NCI-H1694 (cell line): ENCODE results near the gene PDE2A.

Experiments used
- DNase-seq: peaks from one replicate; lab custom pipeline; 2025; lab: John Stamatoyannopoulos, UW

Gene PDE2A

DNA sequence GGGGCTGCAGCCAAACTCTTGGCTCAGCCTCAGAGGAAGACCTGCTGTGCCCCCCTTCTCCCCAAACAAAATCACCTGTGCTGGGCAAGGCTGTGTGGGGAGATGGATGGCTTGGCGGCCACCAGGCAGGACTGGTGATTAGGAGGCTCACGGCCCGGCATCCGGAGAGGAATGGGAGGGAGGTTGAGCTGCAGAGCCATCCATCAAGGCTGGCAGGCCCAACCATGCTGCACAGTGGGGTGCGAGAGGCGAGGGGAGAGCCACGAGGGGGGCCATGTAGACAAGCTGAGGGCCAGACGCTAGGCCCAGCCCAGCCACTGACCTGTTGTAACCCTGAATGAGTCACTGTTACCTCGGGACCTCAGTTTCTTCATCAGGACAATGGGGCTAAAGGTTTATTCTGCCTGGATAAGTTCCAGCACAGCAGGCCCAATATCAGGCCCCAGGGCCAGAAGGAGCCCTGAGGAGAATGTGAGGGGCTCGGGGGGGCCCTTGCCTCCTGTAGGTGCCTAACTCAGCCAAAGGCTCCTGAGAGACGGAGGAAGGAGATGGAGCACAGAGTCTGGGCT is 18.2 kb downstream of the PDE2A start:
- DNase-seq: no peak

DNA sequence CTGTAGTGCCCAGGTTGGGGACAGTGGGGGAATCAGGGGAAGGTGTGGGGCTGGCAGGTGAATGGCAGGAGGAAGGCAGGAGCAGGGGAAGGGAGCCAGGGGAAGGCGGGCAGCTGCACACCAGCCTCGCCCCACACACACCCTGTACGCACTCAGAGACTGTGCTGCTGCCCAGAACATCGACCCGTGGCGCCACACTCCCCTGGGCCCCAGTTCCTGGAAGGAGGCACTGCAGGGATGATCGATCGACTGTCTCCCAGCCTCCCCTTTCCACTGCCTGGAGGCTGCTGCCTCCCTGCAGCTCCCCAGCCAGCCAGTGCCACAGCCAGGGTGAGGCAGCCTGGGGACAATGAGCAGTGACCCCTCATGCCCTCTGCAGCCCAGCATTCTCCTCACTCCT is 19.2 kb downstream of the PDE2A start:
- DNase-seq: no peak

DNA sequence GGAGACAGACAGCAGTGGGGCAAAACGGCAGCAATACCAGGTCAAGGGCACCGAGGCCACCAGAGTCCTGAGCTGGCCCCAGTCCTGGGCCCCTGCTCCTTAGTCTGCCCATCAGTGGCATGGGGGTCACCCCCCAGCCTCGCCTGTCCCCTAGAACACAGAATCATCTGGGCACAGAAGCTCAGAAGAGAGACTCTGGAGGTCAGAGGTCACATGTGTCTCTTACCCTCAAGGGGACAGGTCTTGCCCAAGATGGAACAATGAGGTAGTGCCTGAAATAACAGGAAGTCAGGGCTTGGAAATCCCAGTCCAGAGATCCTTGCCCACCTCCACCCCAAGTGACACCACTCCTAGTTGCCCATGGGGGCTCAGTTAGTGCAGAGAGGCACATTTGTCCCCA is 20.6 kb downstream of the PDE2A start:
- DNase-seq: no peak

DNA sequence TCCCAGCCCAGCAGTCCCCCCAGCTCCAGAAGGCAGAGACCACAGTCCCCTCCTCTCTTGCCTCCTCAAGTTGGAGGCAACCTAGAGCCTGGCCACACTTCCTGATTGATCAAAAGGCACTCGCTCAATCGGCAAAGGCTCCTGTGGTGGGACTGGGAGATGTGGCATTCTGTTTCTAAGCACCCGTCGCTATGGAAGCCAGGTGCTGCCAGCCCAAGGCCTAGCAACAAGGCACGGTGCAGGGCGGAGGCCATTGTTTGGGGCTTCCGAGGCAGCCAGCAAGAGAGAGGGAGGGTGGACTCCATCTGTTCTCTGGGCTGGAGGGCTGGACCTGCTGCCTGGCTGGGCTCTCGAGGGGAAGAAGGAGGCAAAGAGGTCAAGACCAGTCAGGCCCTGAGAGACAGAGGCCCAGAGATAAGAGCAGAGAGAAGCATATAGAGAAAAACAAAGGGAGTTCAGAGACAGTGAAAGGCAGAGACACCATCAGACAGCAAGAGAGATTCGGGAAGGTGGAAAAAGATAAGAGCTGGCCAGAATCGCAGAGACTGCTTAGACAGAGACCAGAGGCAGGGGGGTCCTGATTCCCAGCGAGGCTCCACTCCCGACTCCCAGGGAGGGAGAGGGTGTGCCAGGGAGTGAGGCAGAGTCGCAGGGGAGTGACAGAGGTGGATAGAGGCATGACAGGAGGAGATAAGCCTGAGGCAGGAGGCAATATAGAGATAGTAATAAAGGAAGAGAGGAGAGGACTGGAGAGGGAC is 21.2 kb downstream of the PDE2A start:
- no peak for DNase-seq

DNA sequence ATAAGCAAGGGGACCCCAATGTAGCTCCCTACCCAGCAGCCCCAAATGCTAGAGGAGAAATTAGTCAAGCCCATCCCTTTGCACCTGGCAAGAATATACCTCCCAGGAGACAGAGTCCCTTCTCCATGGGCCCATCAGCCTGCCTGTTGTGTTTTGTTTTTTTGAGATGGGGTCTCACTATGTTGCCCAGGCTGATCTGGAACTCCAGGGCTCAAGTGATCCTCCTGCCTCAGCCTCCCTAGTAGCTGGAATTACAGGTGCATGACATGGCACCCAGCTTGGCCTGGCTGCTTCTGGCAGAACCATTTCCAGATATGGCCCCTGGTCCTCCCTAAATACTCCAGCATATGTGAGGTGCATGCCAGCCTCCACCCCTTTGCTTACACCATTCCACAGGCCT is 22.1 kb downstream of the PDE2A start:
- no peak for DNase-seq

DNA sequence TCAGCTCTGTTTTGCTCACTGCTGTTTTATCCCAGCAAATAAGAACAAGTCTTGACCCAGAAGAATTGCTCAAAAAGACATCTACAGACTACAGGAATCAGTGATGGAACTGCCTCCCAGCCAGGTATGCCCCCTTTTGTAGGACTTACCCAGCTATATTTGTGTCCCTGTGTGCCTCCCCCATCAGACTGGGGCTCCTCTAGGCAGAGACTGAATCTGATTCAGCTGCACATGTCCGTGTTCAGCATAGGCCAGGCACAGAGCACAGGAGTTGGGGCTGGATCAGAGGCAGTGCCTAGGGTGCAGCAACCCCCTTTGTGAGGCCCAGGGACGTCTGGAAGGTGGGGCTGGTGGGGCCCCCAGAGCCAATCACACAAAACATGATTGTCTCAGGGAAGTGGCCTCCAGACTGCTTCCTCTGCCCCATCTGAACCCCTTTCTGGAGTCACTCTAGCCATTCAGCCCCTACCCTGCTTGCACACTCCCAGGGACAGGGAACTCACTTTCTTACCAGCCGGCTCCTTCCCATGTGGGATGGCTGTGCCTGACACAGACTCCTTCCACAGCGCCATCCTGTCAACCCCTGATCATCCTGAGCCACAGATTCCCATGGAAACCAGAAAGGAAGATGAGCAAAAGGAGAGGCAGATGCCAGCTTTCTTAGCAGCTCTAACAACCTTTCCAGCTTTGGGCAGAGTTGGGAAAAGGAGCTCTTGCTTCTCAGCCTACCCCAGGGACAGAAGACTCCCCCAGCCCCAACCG is 24.8 kb downstream of the PDE2A start:
- DNase-seq: no peak

DNA sequence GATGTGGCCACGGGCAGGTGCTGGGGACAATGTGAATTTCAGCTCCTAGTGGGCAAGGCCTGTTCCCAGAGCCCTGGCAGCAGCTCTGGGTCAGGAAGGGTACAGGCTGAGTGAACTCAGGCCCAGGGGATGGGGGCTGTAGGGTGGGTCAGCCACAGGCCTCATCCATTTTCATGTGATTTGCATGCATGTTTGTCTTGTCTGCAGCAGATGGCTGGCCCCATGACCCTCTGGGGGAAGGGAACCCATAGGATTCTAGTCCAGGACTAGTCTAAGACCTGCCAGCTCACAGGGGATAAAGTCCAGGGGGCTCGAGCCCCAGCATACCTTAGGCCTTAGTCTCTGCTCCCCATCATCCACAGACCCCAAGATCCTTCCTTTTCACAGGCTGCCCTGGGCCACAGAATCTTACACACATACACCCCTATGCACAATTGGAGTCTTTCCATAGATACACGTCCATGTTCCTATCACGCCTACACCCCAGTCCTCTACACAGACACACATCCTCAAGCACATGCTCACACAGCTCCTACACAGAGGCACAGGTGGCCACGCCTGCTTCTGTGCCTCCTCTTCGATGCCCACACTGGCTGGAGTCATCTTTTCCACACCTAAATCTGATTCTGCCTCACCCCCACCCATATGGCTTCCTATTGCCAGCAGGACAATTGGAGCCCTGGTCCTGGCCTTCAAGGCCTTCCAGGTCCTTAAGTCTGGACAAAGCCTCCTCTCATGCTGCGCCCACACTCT is 25.7 kb downstream of the PDE2A start:
- no peak for DNase-seq

DNA sequence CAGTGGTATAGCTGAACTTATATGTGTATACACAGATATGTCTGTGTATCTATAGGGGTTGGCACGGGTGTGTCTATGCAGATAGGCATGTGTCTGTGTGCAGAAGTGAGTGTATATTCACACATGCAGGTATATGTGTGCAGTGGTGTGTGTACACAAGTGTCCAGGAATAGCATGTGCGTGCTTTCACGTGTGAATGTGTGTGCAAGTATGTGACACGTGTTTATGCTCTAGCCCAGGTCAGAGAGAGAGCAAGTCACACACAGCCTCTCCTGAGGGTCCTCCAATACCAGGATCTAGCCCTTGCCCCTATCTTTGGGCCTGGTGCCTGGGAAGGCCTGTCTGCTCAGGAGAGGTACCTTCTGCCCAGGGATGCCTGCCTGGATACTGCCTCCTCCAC is 26.3 kb downstream of the PDE2A start:
- no peak for DNase-seq

DNA sequence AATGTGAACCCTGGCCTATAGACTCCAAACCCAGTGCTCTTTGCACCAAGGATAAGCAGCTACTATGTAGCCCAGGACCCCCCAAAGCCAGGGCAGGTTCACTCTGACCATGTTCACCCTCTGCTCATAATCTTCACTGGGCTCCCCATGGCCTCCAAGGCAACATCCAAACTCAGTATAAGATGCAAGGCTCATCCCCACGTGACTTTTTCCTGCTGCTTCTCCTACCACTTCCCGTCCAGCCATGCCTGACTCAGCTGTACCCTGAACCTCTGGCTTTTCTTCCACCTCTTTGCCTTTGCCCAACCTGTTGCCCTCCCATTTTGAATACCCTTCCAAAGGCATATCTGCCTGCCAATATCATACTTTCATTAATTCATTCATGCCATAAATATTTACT is 27.8 kb downstream of the PDE2A start:
- DNase-seq: no peak

DNA sequence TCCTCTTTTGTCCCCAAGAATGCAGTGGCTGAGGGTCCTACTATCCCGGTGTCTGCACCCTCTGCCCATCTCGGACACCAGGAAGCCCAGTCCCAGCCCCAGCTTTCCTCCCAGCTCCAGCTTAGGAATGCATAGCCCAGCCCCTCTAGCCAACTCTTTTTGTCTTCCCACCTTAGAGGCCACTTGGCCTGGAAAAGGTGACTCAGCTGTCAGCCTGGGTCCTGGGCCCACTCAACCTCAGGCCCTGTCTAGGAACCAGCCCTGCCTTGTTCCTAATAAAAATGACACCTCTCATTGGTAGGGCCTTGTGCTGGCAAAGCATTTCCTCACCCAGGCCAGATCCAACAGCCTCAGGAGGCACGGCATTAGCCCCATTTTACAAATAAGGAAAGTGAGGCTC is 28.2 kb downstream of the PDE2A start:
- no peak for DNase-seq

DNA sequence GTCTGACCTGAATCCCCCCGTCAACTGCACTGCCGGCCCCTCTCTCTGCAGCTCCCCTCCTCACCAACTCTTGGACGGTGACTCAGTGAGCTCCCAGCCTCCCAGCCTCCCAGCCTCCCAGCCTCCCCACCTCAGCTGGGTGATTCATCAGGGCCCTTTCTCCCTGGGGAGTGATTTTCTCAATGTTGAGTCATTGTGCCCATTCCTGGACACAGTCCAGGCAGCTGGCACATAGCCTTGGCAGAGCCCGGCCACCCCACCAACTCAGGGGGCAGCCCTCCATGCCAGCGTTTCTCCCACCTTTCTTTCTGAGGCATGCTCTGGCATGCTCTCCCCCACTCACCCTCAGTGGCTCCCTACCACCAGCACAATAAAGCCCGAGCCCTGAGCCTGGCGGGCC is 30.7 kb downstream of the PDE2A start:
- no peak for DNase-seq

DNA sequence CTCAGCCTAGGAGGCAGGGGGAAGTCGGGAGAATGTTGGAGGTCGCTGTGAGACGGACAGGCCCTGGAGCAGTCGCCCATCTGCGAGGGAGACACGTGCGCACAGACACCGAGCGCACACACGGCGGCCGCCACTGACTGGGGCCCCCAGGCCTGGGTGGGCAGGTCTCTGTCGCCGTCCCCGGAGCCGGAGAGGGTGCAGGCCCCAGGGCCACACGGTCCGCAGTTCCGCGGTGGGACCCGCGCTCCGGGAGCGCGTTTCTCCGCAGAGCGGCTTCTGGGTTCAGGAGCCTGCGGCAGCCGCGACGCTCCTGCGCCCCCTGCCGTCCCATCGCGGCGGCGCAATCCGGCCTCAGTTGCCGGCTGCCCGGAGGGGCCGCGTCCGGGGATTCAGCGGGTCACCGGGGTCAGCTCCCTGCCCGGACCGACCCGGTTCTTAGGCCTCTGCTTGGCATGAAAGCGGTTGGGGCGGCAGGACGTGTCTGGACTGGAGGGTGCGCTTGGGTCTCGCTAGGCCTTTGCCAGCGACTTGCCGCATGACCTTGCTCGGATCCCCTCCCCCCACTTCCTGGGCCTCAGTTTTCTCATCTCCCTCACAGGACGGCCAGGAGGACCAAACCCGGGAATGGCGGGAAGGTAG is 31.2 kb downstream of the PDE2A start:
- no peak for DNase-seq

DNA sequence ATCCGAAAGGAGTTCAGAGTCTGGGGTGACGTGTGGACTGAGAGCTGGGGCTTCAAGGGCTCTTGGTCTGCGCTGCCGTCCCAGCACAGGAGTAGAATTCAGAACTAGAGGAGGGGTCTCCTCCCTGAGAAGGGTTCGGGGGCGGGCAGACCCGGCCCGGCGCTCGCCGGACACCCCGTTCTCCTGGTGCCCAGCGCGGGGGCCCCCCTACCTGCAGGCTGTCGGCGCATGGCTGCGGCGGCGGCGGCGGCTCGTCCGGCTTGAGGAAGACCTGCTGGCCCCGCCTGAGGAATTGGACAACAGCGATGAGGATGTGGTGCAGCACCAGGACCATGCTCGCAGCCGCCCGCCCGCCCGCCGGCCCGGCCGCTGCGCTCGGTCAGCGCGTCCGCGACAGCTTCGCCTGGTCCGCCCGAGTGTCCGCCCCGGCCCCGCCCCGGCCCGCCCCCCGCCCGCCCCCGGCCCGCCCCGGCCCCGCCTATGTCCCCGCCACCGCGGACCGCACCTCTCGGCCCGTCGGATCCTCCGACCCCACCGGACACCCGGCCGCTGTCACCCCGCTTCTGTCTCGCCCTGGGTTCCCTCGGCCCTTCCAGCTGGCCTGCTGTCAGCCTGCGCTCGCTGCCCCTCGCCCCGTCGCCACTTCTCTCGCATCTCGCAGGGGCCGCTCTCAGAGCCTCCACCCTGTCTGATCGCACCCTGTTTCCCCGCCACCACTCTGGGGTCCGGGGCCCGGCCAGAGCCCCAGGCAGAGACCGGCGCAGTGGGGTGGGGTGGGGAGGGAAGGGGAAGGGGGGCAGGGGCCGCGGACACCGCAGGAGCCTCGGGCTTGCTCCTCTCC is 32.0 kb downstream of the PDE2A start:
- no peak for DNase-seq

DNA sequence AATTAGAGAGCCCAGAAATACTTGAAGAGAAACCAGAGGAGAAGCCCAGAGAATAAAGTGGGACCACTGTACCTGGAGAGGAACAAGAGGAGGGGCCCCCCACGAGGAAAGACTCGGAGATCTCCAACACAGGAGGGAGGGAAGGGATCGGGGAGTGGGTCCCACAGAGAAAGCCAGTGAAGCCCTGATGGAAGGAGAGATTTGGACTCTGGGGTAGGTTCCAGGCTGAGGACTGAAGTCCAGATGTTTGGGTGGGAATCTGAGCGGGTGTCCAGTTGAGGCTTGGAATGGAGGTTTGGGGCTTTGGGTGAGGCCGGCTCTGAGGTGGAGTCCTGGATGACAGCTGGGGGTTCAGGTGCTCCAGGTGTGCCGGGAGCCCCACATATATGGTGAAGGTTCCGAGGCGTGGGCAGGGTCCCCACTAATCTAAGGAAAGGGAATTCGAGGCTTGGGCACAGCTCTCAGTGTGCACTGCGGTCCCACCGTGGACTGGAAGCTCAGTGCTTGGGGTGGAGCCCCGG is 32.6 kb downstream of the PDE2A start:
- DNase-seq: no peak

DNA sequence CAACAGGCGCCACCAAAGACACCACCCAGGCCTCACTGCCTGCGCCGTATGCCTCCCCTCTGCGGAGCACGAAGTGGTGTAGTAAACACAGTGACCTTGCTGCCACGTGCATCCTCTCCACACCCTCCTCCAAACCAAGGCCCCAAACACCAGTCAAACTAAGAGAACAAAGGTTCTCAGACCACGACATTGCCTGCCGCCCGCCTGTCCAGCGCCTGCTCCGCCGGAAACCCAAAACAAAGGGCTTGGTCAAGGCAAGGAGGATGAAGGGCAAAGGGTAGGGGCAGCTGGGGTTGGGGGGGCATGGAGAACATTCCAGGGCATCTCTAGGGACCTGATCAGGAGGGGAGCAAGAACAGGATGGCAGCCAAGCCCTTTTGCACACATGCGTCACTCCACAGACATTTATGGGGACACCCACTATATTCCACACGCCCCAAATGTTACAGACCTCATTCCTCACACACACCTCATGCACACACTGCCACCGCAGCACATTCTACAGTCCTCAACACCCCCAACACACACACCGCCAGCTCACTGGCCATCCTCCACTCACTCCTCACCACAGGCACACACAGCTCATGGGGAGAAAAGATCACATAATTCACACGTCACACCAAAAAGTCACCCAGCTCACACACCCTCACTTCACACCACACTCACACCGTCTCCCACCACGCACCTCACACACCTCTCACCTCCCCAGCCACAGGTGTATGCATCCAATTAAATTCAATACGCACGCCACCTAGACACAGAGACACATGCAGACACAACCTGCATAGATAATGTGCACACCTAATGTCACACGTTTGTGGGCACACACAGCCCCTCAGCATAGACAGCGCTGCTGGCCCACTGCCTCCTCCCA is 34.5 kb downstream of the PDE2A start:
- no peak for DNase-seq

DNA sequence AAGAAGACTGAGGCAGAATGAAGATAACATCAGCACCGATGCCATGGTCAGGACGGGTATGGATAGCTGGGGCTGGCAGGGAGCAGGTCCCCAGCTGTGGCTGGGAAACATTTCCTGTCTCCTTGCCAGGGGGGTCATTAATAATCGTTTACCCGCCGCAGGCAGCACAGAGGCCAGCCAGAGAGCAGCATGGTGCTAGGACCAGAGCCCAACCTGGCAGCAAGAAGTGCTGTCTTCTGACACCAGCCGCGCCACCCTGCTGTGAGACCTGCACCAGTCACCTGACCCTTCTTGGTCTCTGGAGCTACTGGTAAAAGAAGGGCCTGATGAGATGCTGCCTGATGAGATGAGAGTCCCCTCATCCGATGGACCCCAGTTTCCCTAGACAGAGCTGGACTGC is 36.3 kb downstream of the PDE2A start:
- DNase-seq: no peak

DNA sequence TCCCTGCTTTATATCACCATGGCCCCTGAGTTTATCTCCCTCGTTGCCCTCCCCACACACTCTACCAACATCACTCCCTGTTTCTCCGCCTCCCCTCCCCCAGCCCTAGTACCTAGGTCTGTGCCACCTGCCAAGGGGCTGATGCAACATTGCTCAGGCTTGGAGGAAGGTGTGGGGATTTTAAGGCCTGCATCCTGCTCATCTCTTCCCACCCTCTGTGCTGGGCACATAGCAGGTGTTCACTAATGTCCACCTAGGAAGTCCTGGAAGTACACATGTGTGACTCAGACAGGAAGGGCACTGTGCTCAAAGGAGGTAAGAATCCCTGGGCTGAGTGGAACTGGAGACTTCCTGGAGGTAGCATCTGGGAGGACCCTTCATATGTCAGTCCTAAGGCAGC is 37.0 kb downstream of the PDE2A start:
- DNase-seq: no peak

DNA sequence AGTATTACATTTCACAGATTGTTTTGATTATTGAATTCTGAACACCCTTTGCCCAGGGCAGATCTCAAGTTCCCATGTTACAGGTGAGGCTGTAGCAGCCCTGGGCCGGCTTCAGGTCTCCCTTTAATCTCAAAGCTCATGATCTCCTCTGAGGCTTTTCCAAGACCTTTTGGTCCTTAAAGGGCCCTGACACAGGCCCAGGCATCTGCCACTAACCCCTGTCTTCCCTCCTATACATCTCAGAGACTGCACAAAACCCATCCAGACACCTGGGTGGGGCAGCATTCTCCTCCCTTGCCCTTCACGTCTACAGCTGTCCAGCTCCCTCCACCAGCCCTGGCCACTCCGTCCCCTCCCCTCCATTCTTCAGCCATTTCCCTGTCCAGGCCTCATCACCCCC is 37.8 kb downstream of the PDE2A start:
- no peak for DNase-seq

DNA sequence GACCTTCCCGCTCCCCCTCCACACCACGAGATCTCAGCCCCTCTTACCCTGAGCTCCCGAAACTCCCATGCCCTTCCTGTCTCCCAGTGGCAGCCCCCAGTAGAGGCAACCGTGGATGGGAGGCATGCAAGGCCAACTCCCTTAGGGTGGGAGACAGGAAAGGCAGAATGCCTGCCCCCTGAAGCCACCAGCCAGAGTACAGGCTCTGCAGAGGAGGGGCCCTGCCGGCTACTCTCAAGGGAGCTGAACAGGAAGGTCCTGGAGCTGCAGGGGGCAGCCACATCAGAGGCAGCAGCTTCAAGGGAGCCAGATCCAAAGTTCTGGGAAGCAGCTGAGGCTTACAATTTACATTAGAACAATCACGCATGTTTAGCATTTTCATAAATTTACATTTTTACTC is 38.3 kb downstream of the PDE2A start:
- DNase-seq: no peak

DNA sequence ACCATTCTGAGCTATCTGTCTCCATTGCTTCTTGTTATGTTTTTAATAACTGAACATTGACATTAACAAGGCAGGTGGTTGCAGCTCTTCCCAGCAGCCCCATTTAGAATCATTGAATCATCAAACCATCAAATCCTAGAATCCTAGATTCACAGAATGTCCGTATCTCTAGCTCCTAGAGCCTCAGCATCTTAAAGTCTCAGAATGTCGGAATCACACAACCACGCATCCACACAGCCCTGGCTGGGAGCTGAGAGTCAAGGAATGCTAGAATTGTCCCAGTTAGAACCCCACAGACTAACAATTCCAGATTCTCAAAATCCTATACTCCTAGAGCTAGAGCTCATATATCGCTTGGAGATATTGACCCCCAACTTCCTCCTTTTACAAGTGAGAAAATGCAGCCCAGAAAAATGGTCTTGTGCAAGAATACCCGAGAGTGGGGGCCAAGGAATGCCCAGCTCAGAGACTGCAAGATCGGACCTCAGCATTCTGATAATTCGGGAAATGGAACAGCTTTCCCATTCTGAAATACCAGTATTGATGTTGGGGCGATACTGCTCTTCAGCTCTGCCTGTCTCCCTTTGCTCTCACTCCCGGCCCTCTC is 38.8 kb downstream of the PDE2A start:
- no peak for DNase-seq
